Measurements from ENCODE around the gene IGF2BP3.

The IGF2BP3 gene

DNA sequence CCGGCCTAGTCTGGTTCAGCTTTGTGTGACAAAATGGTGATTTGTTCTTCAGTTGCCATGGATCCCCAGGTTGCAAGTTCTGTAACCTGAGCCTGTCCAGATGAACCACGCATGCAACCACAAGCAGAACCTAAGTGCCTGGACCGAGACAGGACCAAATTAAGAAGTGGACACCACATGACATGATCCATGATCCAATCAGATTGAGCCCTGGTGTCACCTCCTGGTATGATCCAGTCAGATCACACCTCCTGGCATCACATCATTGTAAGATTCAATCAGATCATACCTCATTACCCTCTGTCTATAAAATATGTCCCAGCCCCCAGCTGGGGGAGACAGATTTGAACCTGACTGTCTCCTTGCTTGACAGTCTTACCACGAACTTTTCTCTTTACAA, 101.2 kb downstream of the IGF2BP3 start:
- H3K4me3 ChIP-seq (ENCODE audit: low read depth, low read length) = no peak overlapping the region
- peak; percentile 26 for DNase-seq (ENCODE audit: low read depth)
- TF ChIP-seq CTCF (IDR thresholded peaks at IDR 0.05; ENCODE audit: insufficient read depth, low read depth, low read length, missing control alignments) = no peak

DNA sequence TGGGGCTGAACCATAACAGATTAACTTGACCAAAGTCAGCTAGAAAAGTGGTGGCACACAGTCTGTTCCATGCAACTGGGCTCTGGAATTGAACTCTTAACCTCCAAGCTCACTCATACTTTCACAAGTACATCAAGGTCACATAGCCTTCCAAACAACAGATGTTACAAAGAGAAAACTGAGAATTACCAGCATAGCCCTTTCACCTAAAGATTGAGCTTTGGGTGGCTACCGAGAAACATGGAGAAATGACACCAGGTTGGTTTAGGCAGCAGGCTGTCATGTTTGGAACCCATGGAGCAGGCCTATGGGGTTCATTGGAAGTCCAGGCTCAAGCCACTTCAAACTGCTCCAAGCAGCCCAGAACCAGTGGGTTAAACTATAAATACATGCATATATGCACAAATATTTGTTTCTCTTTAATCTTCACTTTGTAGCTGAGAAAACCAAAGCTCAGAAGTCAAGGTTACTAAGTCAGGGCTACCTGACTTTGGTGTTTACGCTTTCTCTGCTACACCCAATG, 112.1 kb downstream of the IGF2BP3 start:
- no peak for TF ChIP-seq CTCF (IDR thresholded peaks at IDR 0.05; ENCODE audit: insufficient read depth, low read depth, low read length, missing control alignments)
- no peak for DNase-seq (ENCODE audit: low read depth)
- H3K4me3 ChIP-seq (ENCODE audit: low read depth, low read length) = no peak overlapping the region

- peak; percentile 59 for DNase-seq (ENCODE audit: low read depth)
Measured at GRCh38 chr7:23357190-23358093, 112.8 kb downstream of the IGF2BP3 start.

GRCh38 chr7:23356726-23357125, 113.6 kb downstream of the IGF2BP3 start:
- peak; percentile 20 for DNase-seq (ENCODE audit: low read depth)
- H3K4me3 ChIP-seq (ENCODE audit: low read depth, low read length) = no peak overlapping the region

More at GRCh38 chr7:23357190-23358093, 112.8 kb downstream of the IGF2BP3 start:
- no peak overlapping the region for H3K4me3 ChIP-seq (ENCODE audit: low read depth, low read length)
- peak; percentile 21 for TF ChIP-seq CTCF (IDR thresholded peaks at IDR 0.05; ENCODE audit: insufficient read depth, low read depth, low read length, missing control alignments)

DNA sequence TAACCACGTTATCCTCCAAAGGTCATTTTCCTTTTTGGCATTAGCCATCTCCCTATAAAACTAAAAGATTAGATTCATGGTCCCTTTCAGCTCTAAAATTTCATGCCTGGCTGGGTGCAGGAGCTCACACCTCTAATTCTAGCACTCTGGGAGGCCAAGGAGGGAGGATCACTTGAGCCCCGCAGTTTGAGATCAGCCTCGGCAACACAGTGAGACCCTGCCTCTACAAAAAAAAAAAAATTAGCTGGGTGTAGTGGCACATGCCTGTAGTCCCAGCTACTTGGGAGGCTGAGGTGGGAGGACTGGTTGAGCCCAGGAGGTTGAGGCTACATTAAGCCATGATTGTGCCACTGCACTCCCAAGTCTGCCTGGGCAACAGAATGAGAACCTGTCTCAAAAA, 114.1 kb downstream of the IGF2BP3 start:
- no peak overlapping the region for H3K4me3 ChIP-seq (ENCODE audit: low read depth, low read length)
- DNase-seq (ENCODE audit: low read depth) = no peak
- TF ChIP-seq CTCF (IDR thresholded peaks at IDR 0.05; ENCODE audit: insufficient read depth, low read depth, low read length, missing control alignments) = no peak

More at GRCh38 chr7:23356726-23357125, 113.6 kb downstream of the IGF2BP3 start:
- TF ChIP-seq CTCF (IDR thresholded peaks at IDR 0.05; ENCODE audit: insufficient read depth, low read depth, low read length, missing control alignments) = no peak

DNA sequence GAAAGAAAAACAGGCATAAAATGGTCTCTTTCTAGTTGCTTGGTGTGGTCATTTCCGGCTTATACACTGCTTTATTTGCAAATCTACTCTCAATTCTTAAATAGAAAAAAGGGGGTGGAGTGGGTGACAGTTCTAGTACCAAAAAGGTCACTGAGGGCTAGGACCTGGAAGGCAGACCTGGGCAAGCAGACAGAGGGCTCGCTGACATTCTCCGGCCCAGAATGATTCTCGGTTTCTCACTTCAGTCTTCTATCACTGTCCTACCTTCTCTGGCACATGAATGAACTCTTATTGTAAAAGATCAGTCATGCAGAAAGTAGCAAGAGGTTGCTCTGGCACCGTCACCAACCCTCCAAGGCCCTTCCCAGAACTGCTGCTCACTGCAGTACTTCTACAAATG, 117.1 kb downstream of the IGF2BP3 start:
- DNase-seq (ENCODE audit: low read depth) = peak; percentile 78
- H3K4me3 ChIP-seq (ENCODE audit: low read depth, low read length) = no peak overlapping the region
- TF ChIP-seq CTCF (IDR thresholded peaks at IDR 0.05; ENCODE audit: insufficient read depth, low read depth, low read length, missing control alignments) = no peak

Data from GM12865 (cell line).